Bronchial epithelial cell (primary cell): ENCODE measurements around the gene LPAR2. TPM values are rescaled to one million over a fixed set of nuclear protein-coding genes. Genes with fewer than 3 reads are reported as not detected.
"Not testable (repeated sequence)": the region's sequence is repeated elsewhere in the genome, so short reads cannot be mapped to it uniquely, and the experiment has no call there.

Source experiments
- DNase-seq: peaks from one replicate; pipeline ENCODE4 v3.0.0-alpha.2; 2010; ENCODE audit warnings: low read depth
- FAIRE-seq: peaks from 2 replicates; lab custom pipeline; 2011; peaks lifted over from hg19 to GRCh38; lab: Jason Lieb, UNC
- H3K27me3 ChIP-seq: 2 replicates; pipeline ENCODE4 v1.5.1; 2011; ENCODE audit warnings: low read length; ENCODE audit not compliant: control insufficient read depth, insufficient read depth
- H3K36me3 ChIP-seq: 2 replicates; pipeline ENCODE4 v1.5.1; 2011; ENCODE audit warnings: low read length; ENCODE audit not compliant: control insufficient read depth, insufficient read depth
- H3K4me3 ChIP-seq: 2 replicates; pipeline ENCODE4 v1.5.1; 2011; ENCODE audit warnings: mild to moderate bottlenecking, low read depth, low read length, control low read depth
- CTCF ChIP-seq: IDR thresholded peaks from 2 replicates; pipeline ENCODE4 v1.5.1; 2011; ENCODE audit warnings: mild to moderate bottlenecking, moderate library complexity, low read length, control low read depth, inconsistent platforms; ENCODE audit not compliant: insufficient read depth, severe bottlenecking
- total RNA-seq: library from RNA; depleted of rRNA; stranded (reverse); fragments of >200 nt; gene quantifications from 2 replicates; pipeline ENCODE4 v1.2.1, GENCODE V29; 2014

LPAR2 gene
- total RNA-seq, 1 donor from 2014 or later: 5.5 TPM

- no peaks in the 10 kb centered on the region for H3K36me3 ChIP-seq
- no peak for FAIRE-seq
- no peak overlapping the region for H3K4me3 ChIP-seq
- DNase-seq: peak; percentile 59
- no peaks in the 10 kb centered on the region for H3K27me3 ChIP-seq
- TF ChIP-seq CTCF: no peak
Measured at GRCh38 chr19:19602136-19602712, 25.8 kb downstream of the LPAR2 start.

GRCh38 chr19:19600793-19601330 lies 27.2 kb downstream of the LPAR2 start:
- H3K36me3 ChIP-seq: no peaks in the 10 kb centered on the region
- H3K4me3 ChIP-seq: no peak overlapping the region
- no peak for TF ChIP-seq CTCF
- FAIRE-seq (no peak), DNase-seq (no peak)
- no peaks in the 10 kb centered on the region for H3K27me3 ChIP-seq

- not testable (repeated sequence) for DNase-seq, H3K36me3 ChIP-seq, H3K4me3 ChIP-seq, H3K27me3 ChIP-seq, FAIRE-seq
Measured at GRCh38 chr19:19598728-19599451, 29.1 kb downstream of the LPAR2 start.

DNA sequence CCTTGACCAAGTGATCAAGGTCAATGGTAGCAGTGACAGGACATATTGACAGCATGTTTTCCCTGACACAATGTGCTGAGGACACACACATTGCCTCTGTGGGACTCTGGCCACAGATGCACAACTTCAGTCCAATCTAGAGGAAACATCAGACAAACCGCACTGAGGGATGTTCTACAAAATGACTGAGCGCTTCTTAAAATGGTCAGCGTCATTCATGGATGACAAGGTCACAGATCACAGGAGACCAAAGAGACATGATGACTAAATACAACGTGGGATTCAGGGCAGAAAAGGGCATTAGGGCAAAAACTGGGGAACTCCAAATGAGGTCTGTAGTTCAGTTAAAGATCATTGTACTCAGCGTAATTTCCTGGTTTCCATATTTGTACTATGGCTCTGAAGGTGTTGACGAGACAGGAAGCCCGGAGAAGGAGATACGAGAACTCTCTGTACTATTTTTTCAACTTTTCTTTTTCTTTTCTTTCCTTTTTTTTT lies 30.2 kb downstream of the LPAR2 start:
- Histone ChIP-seq H3K4me3 (no peak overlapping the region), H3K27me3 (no peaks in the 10 kb centered on the region), H3K36me3 (no peaks in the 10 kb centered on the region)
- no peak for TF ChIP-seq CTCF
- DNase-seq (no peak), FAIRE-seq (no peak)

GRCh38 chr19:19595171-19595701 lies 32.8 kb downstream of the LPAR2 start:
- Histone ChIP-seq H3K4me3 (no peak overlapping the region), H3K27me3 (no peaks in the 10 kb centered on the region), H3K36me3 (no peaks in the 10 kb centered on the region)
- peak; percentile 49 for DNase-seq
- no peak for FAIRE-seq
- no peak for TF ChIP-seq CTCF

DNA sequence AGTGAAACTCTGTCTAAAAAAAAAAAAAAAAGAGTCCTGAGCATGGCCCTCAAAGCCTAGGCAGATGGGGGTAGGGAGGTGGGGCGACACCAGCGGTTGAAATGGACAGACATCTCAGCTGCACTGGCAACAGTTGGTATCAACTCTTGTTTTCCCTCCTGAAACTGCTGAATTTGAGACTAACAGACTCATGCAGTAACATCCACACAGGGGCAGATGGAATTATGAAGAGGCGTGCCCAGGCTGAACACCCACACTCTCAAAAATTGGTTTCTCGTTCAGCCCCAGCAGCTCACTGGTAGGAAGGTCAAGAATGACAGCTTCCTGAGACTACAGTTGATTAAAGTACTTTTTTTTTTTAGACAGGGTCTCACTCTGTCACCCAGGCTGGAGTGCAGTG lies 33.6 kb downstream of the LPAR2 start:
- H3K36me3 ChIP-seq: no peaks in the 10 kb centered on the region
- H3K27me3 ChIP-seq: no peaks in the 10 kb centered on the region
- no peak for TF ChIP-seq CTCF
- no peak for FAIRE-seq
- no peak overlapping the region for H3K4me3 ChIP-seq
- DNase-seq: no peak
